H9 (cell line): ENCODE results near the gene GPR89B. TPM values are rescaled to one million over a fixed set of nuclear protein-coding genes. Genes with fewer than 3 reads are reported as not detected.

ENCODE experiments used
- DNase-seq: peaks from one replicate; pipeline ENCODE4 v3.0.0-alpha.2; 2017
- H2AFZ ChIP-seq: one replicate; pipeline ENCODE4 v1.6.1; 2013; ENCODE audit warnings: mild to moderate bottlenecking, low read length, control low read depth, moderate library complexity
- H2AK5ac ChIP-seq: 2 replicates; pipeline ENCODE4 v1.6.1; 2013; ENCODE audit warnings: low read length, control low read depth, mixed read lengths; ENCODE audit not compliant: insufficient read length
- H2BK120ac ChIP-seq: one replicate; pipeline ENCODE4 v1.6.1; 2013; ENCODE audit warnings: low read depth, mild to moderate bottlenecking, low read length, control low read depth, inconsistent platforms; ENCODE audit not compliant: poor library complexity, severe bottlenecking
- H2BK12ac ChIP-seq: 2 replicates; pipeline ENCODE4 v1.6.1; 2013; ENCODE audit warnings: low read length, control low read depth, mixed read lengths, low read depth; ENCODE audit not compliant: insufficient read length
- H2BK15ac ChIP-seq: 2 replicates; pipeline ENCODE4 v1.6.1; 2013; ENCODE audit warnings: low read depth, low read length, control low read depth
- H2BK20ac ChIP-seq: one replicate; pipeline ENCODE4 v1.6.1; 2013; ENCODE audit warnings: low read depth, mild to moderate bottlenecking, low read length, control low read depth, inconsistent platforms; ENCODE audit not compliant: poor library complexity, severe bottlenecking
- H2BK5ac ChIP-seq: 2 replicates; pipeline ENCODE4 v1.6.1; 2013; ENCODE audit warnings: low read length, control low read depth, mixed read lengths; ENCODE audit not compliant: insufficient read length
- H3K14ac ChIP-seq: 2 replicates; pipeline ENCODE4 v1.6.1; 2013; ENCODE audit warnings: low read length, control low read depth; ENCODE audit not compliant: insufficient read depth
- H3K18ac ChIP-seq: 2 replicates; pipeline ENCODE4 v1.6.1; 2013; ENCODE audit warnings: low read depth, mild to moderate bottlenecking, mixed read lengths, low read length, control low read depth; ENCODE audit not compliant: insufficient read length
- H3K23ac ChIP-seq: 2 replicates; pipeline ENCODE4 v1.6.1; 2013; ENCODE audit warnings: low read length, control low read depth, mixed read lengths, low read depth; ENCODE audit not compliant: insufficient read length
- H3K23me2 ChIP-seq: 2 replicates; pipeline ENCODE4 v1.6.1; 2013; ENCODE audit warnings: low read depth, mild to moderate bottlenecking, mixed read lengths, low read length, control low read depth; ENCODE audit not compliant: insufficient read length, poor library complexity, severe bottlenecking
- H3K27ac ChIP-seq: 2 replicates; pipeline ENCODE4 v1.5.1; 2013; ENCODE audit warnings: low read length, control low read depth, mixed read lengths, low read depth; ENCODE audit not compliant: insufficient read length
- H3K27me3 ChIP-seq: 2 replicates; pipeline ENCODE4 v1.6.1; 2013; ENCODE audit warnings: low read length, control low read depth, inconsistent platforms; ENCODE audit not compliant: insufficient read depth
- H3K4ac ChIP-seq: 2 replicates; pipeline ENCODE4 v1.6.1; 2013; ENCODE audit warnings: low read depth, mild to moderate bottlenecking, control low read depth, inconsistent platforms, low read length, moderate library complexity
- H3K4me1 ChIP-seq: 2 replicates; pipeline ENCODE4 v1.6.1; 2013; ENCODE audit warnings: low read length, control low read depth, inconsistent platforms; ENCODE audit not compliant: insufficient read depth
- H3K4me2 ChIP-seq: 2 replicates; pipeline ENCODE4 v1.6.1; 2013; ENCODE audit warnings: low read length, control low read depth, mixed read lengths; ENCODE audit not compliant: insufficient read length, insufficient read depth
- H3K56ac ChIP-seq: 2 replicates; pipeline ENCODE4 v1.6.1; 2013; ENCODE audit warnings: low read depth, mild to moderate bottlenecking, mixed read lengths, low read length, control low read depth; ENCODE audit not compliant: insufficient read length
- H3K79me1 ChIP-seq: 2 replicates; pipeline ENCODE4 v1.6.1; 2013; ENCODE audit warnings: low read depth, mild to moderate bottlenecking, moderate library complexity, low read length, control low read depth, inconsistent platforms; ENCODE audit not compliant: insufficient read depth, poor library complexity, severe bottlenecking
- H3K79me2 ChIP-seq: 2 replicates; pipeline ENCODE4 v1.6.1; 2013; ENCODE audit warnings: low read length, control low read depth, inconsistent platforms; ENCODE audit not compliant: insufficient read depth
- H3K9ac ChIP-seq: 2 replicates; pipeline ENCODE4 v1.6.1; 2013; ENCODE audit warnings: low read length, control low read depth, mixed read lengths; ENCODE audit not compliant: insufficient read length; ENCODE audit errors: extremely low read depth
- H3K9me3 ChIP-seq: one replicate; pipeline ENCODE4 v1.6.1; 2013; ENCODE audit warnings: low read depth, low read length, inconsistent platforms; ENCODE audit not compliant: control insufficient read depth
- H3T11ph ChIP-seq: one replicate; pipeline ENCODE4 v1.6.1; 2013; ENCODE audit warnings: mild to moderate bottlenecking, low read length, control low read depth, inconsistent platforms
- H4K20me1 ChIP-seq: one replicate; pipeline ENCODE4 v1.6.1; 2013; ENCODE audit not compliant: control insufficient read depth, insufficient read length, insufficient read depth
- H4K5ac ChIP-seq: 2 replicates; pipeline ENCODE4 v1.6.1; 2013; ENCODE audit warnings: low read depth, mild to moderate bottlenecking, mixed read lengths, low read length, control low read depth; ENCODE audit not compliant: insufficient read length
- H4K8ac ChIP-seq: replicated peaks from 2 replicates; pipeline ENCODE4 v1.6.1; 2013; ENCODE audit warnings: low read length, control low read depth, mixed read lengths, low read depth; ENCODE audit not compliant: insufficient read length
- H4K91ac ChIP-seq: 2 replicates; pipeline ENCODE4 v1.6.1; 2013; ENCODE audit warnings: low read depth, mild to moderate bottlenecking, moderate library complexity, mixed read lengths, low read length, control low read depth; ENCODE audit not compliant: insufficient read length
- H3K27ac Mint-ChIP-seq, 3 experiments: 2 replicates in 2 of 3; 3 replicates in 1 of 3; pipeline ENCODE4 v1.8.0; 2020 to 2021; ENCODE audit warnings: mixed read lengths in 3 of 3, mild to moderate bottlenecking in 1 of 3, moderate library complexity in 1 of 3
- H3K27me3 Mint-ChIP-seq: 2 replicates; pipeline ENCODE4 v1.8.0; 2021; ENCODE audit warnings: low read depth, mild to moderate bottlenecking, moderate library complexity, mixed read lengths
- H3K36me3 Mint-ChIP-seq, 3 experiments: 2 replicates in 2 of 3; 3 replicates in 1 of 3; pipeline ENCODE4 v1.8.0; 2020 to 2021; ENCODE audit warnings: low read depth in 3 of 3, mixed read lengths in 3 of 3; ENCODE audit not compliant: insufficient read depth in 1 of 3
- H3K4me1 Mint-ChIP-seq, 2 experiments: 2 replicates each; pipeline ENCODE4 v1.8.0; 2020; ENCODE audit warnings: mixed read lengths in 2 of 2
- H3K4me3 Mint-ChIP-seq, 2 experiments: 2 replicates in 1 of 2; 3 replicates in 1 of 2; pipeline ENCODE4 v1.8.0; 2020 to 2021; ENCODE audit warnings: mild to moderate bottlenecking in 2 of 2, mixed read lengths in 2 of 2, moderate library complexity in 1 of 2
- H3K9me3 Mint-ChIP-seq, 2 experiments: 2 replicates in 1 of 2; 3 replicates in 1 of 2; pipeline ENCODE4 v1.8.0; 2020; ENCODE audit warnings: mild to moderate bottlenecking in 2 of 2, mixed read lengths in 2 of 2, moderate library complexity in 1 of 2
- CTCF ChIP-seq: fragments of 200-600 bp; sonication (generic); conservative IDR thresholded peaks from 3 replicates; pipeline ENCODE4 v1.8.0; 2021; ENCODE audit warnings: antibody characterized with exemption, mild to moderate bottlenecking
- WGBS: extraction: QIAGEN DNeasy Blood & Tissue Kit; methylation state at CpG from one replicate; pipeline ENCODE4 v1.1.7; 2013; ENCODE audit warnings: missing lambda C conversion rate, low lambda C conversion rate, mixed read lengths; ENCODE audit not compliant: insufficient read length; ENCODE audit errors: extremely low coverage; 5-methylcytosine and 5-hydroxymethylcytosine counted together
- total RNA-seq: library from RNA; stranded (reverse); gene quantifications from 2 replicates; pipeline ENCODE4 v1.2.1, GENCODE V29; 2021

GPR89B gene
- total RNA-seq, 1 experiment from 2014 or later, result 15.1 TPM

GRCh38 chr1:147897029-147897752, 31.0 kb upstream of the GPR89B start:
- no peak overlapping the region for H4K8ac ChIP-seq

More at GRCh38 chr1:147897029-147897752, 31.0 kb upstream of the GPR89B start:
- Histone ChIP-seq H2AK5ac (no peak overlapping the region), H3K4me1 (no peaks in the 10 kb centered on the region), H3K4me2 (no peak overlapping the region), H2AFZ (no peak overlapping the region), H2BK120ac (no peak overlapping the region), H2BK5ac (no peak overlapping the region), H3K4ac (no peak overlapping the region), H3K79me2 (no peaks in the 10 kb centered on the region), H3K27me3 (no peaks in the 10 kb centered on the region), H3K14ac (no peak overlapping the region), H3K23ac (no peak overlapping the region), H3K79me1 (no peaks in the 10 kb centered on the region), H2BK20ac (no peak overlapping the region), H3K18ac (no peak overlapping the region), H4K20me1 (no peaks in the 10 kb centered on the region), H3K9ac (no peak overlapping the region), H3K56ac (no peak overlapping the region), H4K91ac (no peak overlapping the region), H2BK12ac (no peak overlapping the region), H3K23me2 (no peaks in the 10 kb centered on the region), H2BK15ac (no peak overlapping the region), H3T11ph (no peak overlapping the region), H3K9me3 (no peaks in the 10 kb centered on the region), H3K27ac (no peak overlapping the region), H4K5ac (no peak overlapping the region)
- Mint-ChIP-seq H3K27ac (no peak overlapping the region; a peak in 1 of 7 replicates), H3K4me1 (peaks cover 4 to 5% of the 10 kb centered on the region in 2 experiments), H3K4me3 (no peak overlapping the region), H3K27me3 (no peaks in the 10 kb centered on the region), H3K36me3 (no peaks in the 10 kb centered on the region), H3K9me3 (no peaks in the 10 kb centered on the region)
- TF ChIP-seq CTCF, result no peak
- WGBS, result no CpG with 5 or more reads among the region's 8 CpGs
- no peak for DNase-seq
